ENCODE measurements around the gene SMCR8.

The SMCR8 gene, protein sequence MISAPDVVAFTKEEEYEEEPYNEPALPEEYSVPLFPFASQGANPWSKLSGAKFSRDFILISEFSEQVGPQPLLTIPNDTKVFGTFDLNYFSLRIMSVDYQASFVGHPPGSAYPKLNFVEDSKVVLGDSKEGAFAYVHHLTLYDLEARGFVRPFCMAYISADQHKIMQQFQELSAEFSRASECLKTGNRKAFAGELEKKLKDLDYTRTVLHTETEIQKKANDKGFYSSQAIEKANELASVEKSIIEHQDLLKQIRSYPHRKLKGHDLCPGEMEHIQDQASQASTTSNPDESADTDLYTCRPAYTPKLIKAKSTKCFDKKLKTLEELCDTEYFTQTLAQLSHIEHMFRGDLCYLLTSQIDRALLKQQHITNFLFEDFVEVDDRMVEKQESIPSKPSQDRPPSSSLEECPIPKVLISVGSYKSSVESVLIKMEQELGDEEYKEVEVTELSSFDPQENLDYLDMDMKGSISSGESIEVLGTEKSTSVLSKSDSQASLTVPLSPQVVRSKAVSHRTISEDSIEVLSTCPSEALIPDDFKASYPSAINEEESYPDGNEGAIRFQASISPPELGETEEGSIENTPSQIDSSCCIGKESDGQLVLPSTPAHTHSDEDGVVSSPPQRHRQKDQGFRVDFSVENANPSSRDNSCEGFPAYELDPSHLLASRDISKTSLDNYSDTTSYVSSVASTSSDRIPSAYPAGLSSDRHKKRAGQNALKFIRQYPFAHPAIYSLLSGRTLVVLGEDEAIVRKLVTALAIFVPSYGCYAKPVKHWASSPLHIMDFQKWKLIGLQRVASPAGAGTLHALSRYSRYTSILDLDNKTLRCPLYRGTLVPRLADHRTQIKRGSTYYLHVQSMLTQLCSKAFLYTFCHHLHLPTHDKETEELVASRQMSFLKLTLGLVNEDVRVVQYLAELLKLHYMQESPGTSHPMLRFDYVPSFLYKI

DNA sequence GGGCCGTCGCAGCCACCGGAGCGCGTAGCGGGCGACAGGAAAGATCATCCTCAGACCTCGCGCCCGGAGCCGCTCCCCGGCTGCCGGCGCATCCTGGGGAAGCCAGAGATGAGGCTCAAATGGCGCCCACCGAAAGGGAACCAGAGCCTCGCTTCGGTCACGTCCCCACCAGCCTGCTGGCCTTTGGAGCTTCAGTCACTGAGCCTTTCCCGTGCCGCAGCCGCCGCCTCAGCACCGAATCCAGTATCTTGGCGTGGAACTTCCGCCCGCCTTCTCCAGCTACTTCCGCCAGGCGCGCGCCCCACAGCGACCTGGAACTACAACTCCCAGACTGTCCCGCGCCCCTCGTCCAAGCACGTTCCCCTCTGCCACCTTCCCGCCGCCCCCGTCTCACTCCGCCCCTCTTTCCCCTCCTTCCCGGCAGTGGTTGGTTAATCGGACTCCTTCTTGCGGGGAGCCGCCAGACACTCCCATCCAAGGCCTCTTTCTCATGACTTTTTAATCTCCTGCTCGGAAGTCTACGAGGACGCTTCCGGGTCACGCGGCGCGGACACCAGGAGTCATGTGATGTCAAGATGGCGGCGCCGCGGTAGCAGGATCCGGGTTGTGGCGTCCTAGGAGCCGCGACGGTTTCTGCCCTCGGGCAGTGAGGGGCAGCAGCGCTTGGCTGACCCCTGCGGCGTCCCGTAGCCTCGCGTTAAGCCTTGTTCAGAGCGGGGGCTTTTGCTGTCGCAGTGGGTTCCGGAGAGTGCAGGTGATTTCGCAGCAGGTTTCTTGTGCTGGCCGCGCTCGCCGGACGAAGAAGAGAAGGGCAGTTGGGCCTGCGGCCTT is at the start of gene SMCR8, which contains the start of gene TOP3A:
Gene SMCR8 (plus strand): TSS at position 563 of the 831 bp plus-strand sequence. CDS start 497 bp downstream, outside the sequence.
Gene TOP3A (minus strand): TSS at position 264 of the 831 bp plus-strand sequence. CDS start 216 bp downstream, at position 48.
- no peak for TF ChIP-seq Cebpa-rat (IDR thresholded peaks at IDR 0.05)

DNA sequence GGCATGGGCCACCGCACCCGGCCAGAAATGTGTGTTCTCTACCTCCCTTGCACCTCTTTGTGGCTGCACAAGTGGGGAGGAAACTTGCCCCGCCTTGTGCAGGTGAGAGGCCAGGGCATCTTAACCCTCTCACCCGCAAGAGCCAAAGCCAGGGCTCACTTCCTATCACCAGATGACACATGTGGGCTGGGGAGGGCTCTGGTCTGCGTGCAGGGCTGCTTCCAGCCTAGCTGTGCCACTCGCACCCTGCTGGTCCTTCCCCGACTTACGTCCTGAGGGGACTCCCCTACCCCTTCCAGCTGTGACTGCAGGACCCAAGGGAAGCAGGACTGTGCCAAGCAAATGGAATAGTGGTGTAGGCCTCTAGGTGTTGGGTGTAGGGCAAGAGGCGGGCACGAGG is 47.7 kb upstream of the SMCR8 start:
- Histone ChIP-seq H3K4me1 (peaks cover 0 to 11% (median 3%) of the 10 kb centered on the region in 10 experiments; a peak in 16 of 20 replicates), H3K4me3 (no peak overlapping the region), H3K9me3 (replicated peaks in 1 of 11) (no peaks in the 10 kb centered on the region), H3K4me2 (no peak overlapping the region), H4K20me1 (peaks cover 0 to 60% (median 17%) of the 10 kb centered on the region in 11 experiments; a peak in 13 of 22 replicates), H3K27me3 (no peaks in the 10 kb centered on the region), H3K36me3 (peaks cover 28 to 60% (median 50%) of the 10 kb centered on the region in 11 experiments; a peak in 20 of 22 replicates), H3K9ac (no peak overlapping the region), H3K27ac (no peak overlapping the region)
- no peak for TF ChIP-seq Cebpa-rat (IDR thresholded peaks at IDR 0.05)

More for the DNA sequence above, at the start of gene SMCR8, which contains the start of gene TOP3A:
- H3K4me2 ChIP-seq, result peak within 1 kb of the TSS; percentile 92 to 99 (median 96)
- H3K27ac ChIP-seq, result peak within 1 kb of the TSS; percentile 91 to 100 (median 94)
- peaks cover 58 to 77% (median 68%) of the 10 kb centered on the region in 10 experiments for H3K4me1 ChIP-seq
- peak within 1 kb of the TSS; percentile 85 to 99 (median 96) for H3K9ac ChIP-seq
- H3K9me3 ChIP-seq (replicated peaks in 1 of 11), result peaks cover 0 to 15% (median 0%) of the 10 kb centered on the region in 11 experiments; a peak in 4 of 22 replicates
- H3K36me3 ChIP-seq, result peaks cover 40 to 72% (median 61%) of the 10 kb centered on the region in 11 experiments
- peak within 1 kb of the TSS; percentile 70 to 97 (median 88) for H3K4me3 ChIP-seq
- H3K27me3 ChIP-seq, result no peaks in the 10 kb centered on the region
- H4K20me1 ChIP-seq, result peaks cover 57 to 82% (median 75%) of the 10 kb centered on the region in 11 experiments

DNA sequence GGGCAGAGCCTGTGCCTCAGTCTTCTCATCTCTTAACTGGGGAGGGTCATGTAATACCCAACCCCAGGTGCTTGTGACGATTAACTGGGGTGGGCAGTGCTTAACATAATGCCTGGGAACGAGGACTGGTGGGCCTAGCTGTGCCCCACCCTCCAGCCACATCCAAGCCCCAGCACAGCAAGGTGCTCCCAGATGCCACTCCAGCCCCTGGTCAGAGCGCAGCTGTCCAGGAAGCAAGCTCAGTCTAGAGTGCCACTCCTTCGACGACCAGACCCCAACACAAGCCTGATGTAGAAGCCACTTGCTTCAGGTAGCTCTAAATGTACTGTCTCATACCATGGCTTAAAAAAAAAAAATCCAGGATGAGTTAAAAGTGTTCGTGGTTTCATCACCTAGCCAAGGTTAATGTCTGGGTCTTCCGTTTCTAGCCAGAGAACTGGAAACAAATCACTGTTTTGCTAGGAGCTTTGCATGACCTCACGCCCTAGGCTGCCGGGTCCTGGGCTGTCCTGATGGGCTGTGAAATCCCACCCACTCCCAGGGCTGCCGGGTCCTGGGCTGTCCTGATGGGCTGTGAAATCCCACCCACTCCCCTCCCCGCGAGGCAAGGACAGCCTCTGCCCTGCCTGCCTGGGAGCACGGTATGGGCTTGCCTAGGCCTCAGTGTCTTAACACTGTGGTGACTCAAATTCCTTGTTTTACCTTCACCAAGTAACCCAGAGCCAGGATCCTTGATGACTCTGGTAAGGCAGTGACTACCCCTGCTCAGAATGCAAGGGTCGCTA is 47.0 kb upstream of the SMCR8 start:
- Histone ChIP-seq H3K27ac (no peak overlapping the region), H3K9ac (no peak overlapping the region)
- TF ChIP-seq Cebpa-rat (IDR thresholded peaks at IDR 0.05), result no peak

GRCh38 chr17:18270046-18270931 is 44.8 kb upstream of the SMCR8 start:
- Histone ChIP-seq H3K27me3 (no peaks in the 10 kb centered on the region), H3K4me2 (no peak overlapping the region), H3K27ac (no peak overlapping the region), H3K4me1 (peaks cover 0 to 5% (median 0%) of the 10 kb centered on the region in 10 experiments; a peak in 2 of 20 replicates), H3K9ac (no peak overlapping the region), H4K20me1 (peaks cover 0 to 62% (median 17%) of the 10 kb centered on the region in 11 experiments; a peak in 11 of 22 replicates), H3K9me3 (replicated peaks in 1 of 11) (no peaks in the 10 kb centered on the region), H3K36me3 (peaks cover 43 to 64% (median 56%) of the 10 kb centered on the region in 11 experiments), H3K4me3 (no peak overlapping the region)
- TF ChIP-seq Cebpa-rat (IDR thresholded peaks at IDR 0.05), result no peak

More for the DNA sequence above, 47.0 kb upstream of the SMCR8 start:
- peaks cover 0 to 59% (median 15%) of the 10 kb centered on the region in 11 experiments; a peak in 11 of 22 replicates for H4K20me1 ChIP-seq
- no peaks in the 10 kb centered on the region for H3K27me3 ChIP-seq
- no peak overlapping the region for H3K4me3 ChIP-seq
- H3K4me2 ChIP-seq, result no peak overlapping the region
- H3K9me3 ChIP-seq (replicated peaks in 1 of 11), result no peaks in the 10 kb centered on the region
- H3K36me3 ChIP-seq, result peaks cover 35 to 64% (median 56%) of the 10 kb centered on the region in 11 experiments
- peaks cover 0 to 5% (median 0%) of the 10 kb centered on the region in 10 experiments; a peak in 3 of 20 replicates for H3K4me1 ChIP-seq

DNA sequence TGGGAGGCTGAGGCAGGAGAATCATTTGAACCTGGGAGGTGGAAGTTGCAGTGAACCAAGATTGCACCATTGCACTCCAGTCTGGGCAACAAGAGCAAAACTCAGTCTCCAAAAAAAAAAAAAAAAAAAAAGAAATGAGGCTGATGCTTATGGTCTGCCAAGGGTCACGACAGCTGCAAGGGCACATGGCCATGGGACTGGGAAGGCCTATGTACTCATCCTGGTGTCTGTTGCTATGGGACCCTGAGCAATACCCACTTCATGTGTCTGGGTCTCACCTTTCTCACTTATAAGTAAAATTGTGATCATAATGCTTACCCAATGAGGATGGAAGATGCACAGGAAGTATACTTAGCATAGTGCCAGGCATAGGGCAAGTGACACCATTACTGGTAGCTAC is 38.0 kb upstream of the SMCR8 start:
- Histone ChIP-seq H3K36me3 (peaks cover 91 to 100% (median 99%) of the 10 kb centered on the region in 11 experiments), H3K27me3 (no peaks in the 10 kb centered on the region), H3K9ac (no peak overlapping the region; a peak in 1 of 22 replicates), H3K4me2 (no peak overlapping the region), H3K4me1 (0 out of 20 replicates have a peak, but pooled peaks cover 0 to 4% (median 0%) of the 10 kb centered on the region in 10 experiments), H4K20me1 (peaks cover 0 to 82% (median 37%) of the 10 kb centered on the region in 11 experiments; a peak in 16 of 22 replicates), H3K27ac (no peak overlapping the region), H3K4me3 (no peak overlapping the region), H3K9me3 (replicated peaks in 1 of 11) (no peaks in the 10 kb centered on the region)
- TF ChIP-seq Cebpa-rat (IDR thresholded peaks at IDR 0.05), result no peak

GRCh38 chr17:18278867-18279266 is 36.2 kb upstream of the SMCR8 start:
- Histone ChIP-seq H3K27ac (no peak overlapping the region), H3K9me3 (replicated peaks in 1 of 11) (no peaks in the 10 kb centered on the region), H3K4me2 (no peak overlapping the region), H4K20me1 (peaks cover 0 to 84% (median 39%) of the 10 kb centered on the region in 11 experiments; a peak in 16 of 22 replicates), H3K4me1 (no peaks in the 10 kb centered on the region), H3K9ac (no peak overlapping the region), H3K36me3 (peaks cover 97 to 100% (median 99%) of the 10 kb centered on the region in 11 experiments), H3K4me3 (no peak overlapping the region), H3K27me3 (no peaks in the 10 kb centered on the region)
- no peak for TF ChIP-seq Cebpa-rat (IDR thresholded peaks at IDR 0.05)

DNA sequence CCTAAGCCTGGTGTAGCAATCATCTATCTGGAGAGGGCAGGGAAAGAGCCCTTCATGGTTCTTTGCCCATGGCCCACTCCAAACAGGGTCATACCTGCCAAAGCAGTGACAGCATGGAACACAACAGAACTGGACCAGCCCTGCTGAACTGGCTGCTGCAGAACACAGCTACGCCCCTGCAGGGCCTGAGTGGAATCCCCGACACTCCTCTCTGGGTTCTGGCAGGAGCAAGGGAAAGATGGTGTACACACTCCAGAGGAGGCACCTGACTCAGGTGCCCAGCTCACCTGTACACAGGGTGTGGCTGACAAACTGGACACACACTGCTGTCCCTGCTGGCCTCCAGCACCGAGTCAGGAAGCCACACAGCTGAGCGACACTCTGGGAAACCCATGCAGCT is 34.8 kb upstream of the SMCR8 start:
- Histone ChIP-seq H4K20me1 (peaks cover 0 to 82% (median 36%) of the 10 kb centered on the region in 11 experiments; a peak in 17 of 22 replicates), H3K4me1 (no peaks in the 10 kb centered on the region), H3K36me3 (peaks cover 99 to 100% (median 100%) of the 10 kb centered on the region in 11 experiments), H3K9ac (no peak overlapping the region), H3K4me3 (no peak overlapping the region), H3K4me2 (no peak overlapping the region), H3K27me3 (no peaks in the 10 kb centered on the region), H3K27ac (no peak overlapping the region), H3K9me3 (replicated peaks in 1 of 11) (no peaks in the 10 kb centered on the region)
- no peak for TF ChIP-seq Cebpa-rat (IDR thresholded peaks at IDR 0.05)
